Mesenchymal stem cell (in vitro differentiated cells and primary cell): ENCODE measurements around the gene C6orf62.
"Not testable (repeated sequence)": the region's sequence is repeated elsewhere in the genome, so short reads cannot be mapped to it uniquely, and the experiment has no call there.

ENCODE experiments used
- DNase-seq: peaks from one replicate; pipeline ENCODE4 v3.0.0-alpha.2; 2013
- H2AFZ ChIP-seq: one replicate; pipeline ENCODE4 v1.6.1; 2013; ENCODE audit warnings: low read depth, mild to moderate bottlenecking, control low read depth, inconsistent platforms, low read length, moderate library complexity
- H2AK5ac ChIP-seq: 2 replicates; pipeline ENCODE4 v1.6.1; 2013; ENCODE audit warnings: low read length, moderate library complexity, mild to moderate bottlenecking, inconsistent platforms; ENCODE audit not compliant: severe bottlenecking
- H2BK120ac ChIP-seq: one replicate; pipeline ENCODE4 v1.6.1; 2013; ENCODE audit warnings: low read depth, mild to moderate bottlenecking, inconsistent platforms, low read length, moderate library complexity
- H2BK12ac ChIP-seq, 2 experiments: one replicate each; pipeline ENCODE4 v1.6.1; 2013; ENCODE audit warnings: inconsistent platforms in 2 of 2, low read length in 2 of 2, mild to moderate bottlenecking in 2 of 2, moderate library complexity in 2 of 2, control low read depth in 1 of 2
- H2BK15ac ChIP-seq: one replicate; pipeline ENCODE4 v1.6.1; 2013; ENCODE audit warnings: mild to moderate bottlenecking, low read depth, inconsistent platforms; ENCODE audit not compliant: poor library complexity, severe bottlenecking
- H2BK5ac ChIP-seq: 2 replicates; pipeline ENCODE4 v1.6.1; 2013; ENCODE audit warnings: low read depth, mild to moderate bottlenecking, low read length, control low read depth, inconsistent platforms; ENCODE audit not compliant: poor library complexity, severe bottlenecking
- H3K14ac ChIP-seq, 2 experiments: one replicate each; pipeline ENCODE4 v1.6.1; 2013; ENCODE audit warnings: inconsistent platforms in 2 of 2, low read length in 2 of 2, control low read depth in 1 of 2, mild to moderate bottlenecking in 1 of 2, moderate library complexity in 1 of 2
- H3K18ac ChIP-seq, 2 experiments: one replicate each; pipeline ENCODE4 v1.6.1; 2013; ENCODE audit warnings: inconsistent platforms in 2 of 2, low read length in 2 of 2, control low read depth in 1 of 2, low read depth in 1 of 2, mild to moderate bottlenecking in 1 of 2
- H3K23ac ChIP-seq, 2 experiments: one replicate each; pipeline ENCODE4 v1.6.1; 2013; ENCODE audit warnings: inconsistent platforms in 2 of 2, low read length in 2 of 2, mild to moderate bottlenecking in 2 of 2, moderate library complexity in 2 of 2, control low read depth in 1 of 2
- H3K27ac ChIP-seq: 2 replicates; pipeline ENCODE4 v1.5.1; 2013; ENCODE audit warnings: mild to moderate bottlenecking, moderate library complexity, low read length, control low read depth, inconsistent platforms; ENCODE audit not compliant: poor library complexity, severe bottlenecking
- H3K27me3 ChIP-seq, 2 experiments: 2 replicates each; pipeline versions ENCODE4 v1.6.1 to v1.7.0; 2013; ENCODE audit warnings: low read length in 2 of 2, mild to moderate bottlenecking in 2 of 2, moderate library complexity in 2 of 2, control low read depth in 1 of 2, inconsistent platforms in 1 of 2; ENCODE audit not compliant: control insufficient read depth in 1 of 2, insufficient read depth in 1 of 2
- H3K36me3 ChIP-seq, 2 experiments: 2 replicates each; pipeline versions ENCODE4 v1.6.1 to v1.7.0; 2013; ENCODE audit warnings: low read length in 2 of 2, control low read depth in 1 of 2, inconsistent platforms in 1 of 2, low read depth in 1 of 2, mild to moderate bottlenecking in 1 of 2; ENCODE audit not compliant: insufficient read depth in 2 of 2, control insufficient read depth in 1 of 2
- H3K4ac ChIP-seq, 2 experiments: one replicate each; pipeline ENCODE4 v1.6.1; 2013; ENCODE audit warnings: inconsistent platforms in 2 of 2, low read length in 2 of 2, mild to moderate bottlenecking in 2 of 2, moderate library complexity in 2 of 2, control low read depth in 1 of 2, low read depth in 1 of 2
- H3K4me1 ChIP-seq: 2 replicates; pipeline ENCODE4 v1.6.1; 2013; ENCODE audit warnings: low read depth, low read length, control low read depth; ENCODE audit not compliant: control insufficient read depth, insufficient read depth
- H3K4me2 ChIP-seq: 2 replicates; pipeline ENCODE4 v1.6.1; 2013; ENCODE audit warnings: low read length, mild to moderate bottlenecking, inconsistent platforms; ENCODE audit not compliant: poor library complexity, severe bottlenecking
- H3K4me3 ChIP-seq, 2 experiments: 2 replicates each; pipeline versions ENCODE4 v1.5.1 to v1.7.0; 2013; ENCODE audit warnings: low read length in 2 of 2, mild to moderate bottlenecking in 2 of 2, control low read depth in 1 of 2, low read depth in 1 of 2; ENCODE audit not compliant: insufficient read depth in 1 of 2
- H3K79me1 ChIP-seq: replicated peaks from 2 replicates; pipeline ENCODE4 v1.6.1; 2013; ENCODE audit warnings: mild to moderate bottlenecking, control low read depth, low read length, inconsistent platforms; ENCODE audit not compliant: poor library complexity, severe bottlenecking
- H3K9ac ChIP-seq: 2 replicates; pipeline ENCODE4 v1.7.0; 2013; ENCODE audit warnings: mild to moderate bottlenecking, low read length, moderate library complexity
- H3K9me3 ChIP-seq: 2 replicates; pipeline ENCODE4 v1.7.0; 2013; ENCODE audit warnings: mild to moderate bottlenecking, low read length; ENCODE audit not compliant: control insufficient read depth
- H4K8ac ChIP-seq: one replicate; pipeline ENCODE4 v1.6.1; 2013; ENCODE audit warnings: inconsistent platforms, mild to moderate bottlenecking, low read length, moderate library complexity
- H4K91ac ChIP-seq: one replicate; pipeline ENCODE4 v1.6.1; 2013; ENCODE audit warnings: mild to moderate bottlenecking, low read length, inconsistent platforms
- WGBS: methylation state at CpG from one replicate; pipeline ENCODE4 v1.1.7; 2013; ENCODE audit warnings: mixed read lengths; 5-methylcytosine and 5-hydroxymethylcytosine counted together

The C6orf62 gene

GRCh38 chr6:24672620-24673182 is 46.3 kb downstream of the C6orf62 start:
- Histone ChIP-seq H3K4me2 (no peak overlapping the region), H2BK5ac (no peak overlapping the region), H3K14ac (no peak overlapping the region), H2AFZ (no peak overlapping the region), H2AK5ac (no peak overlapping the region), H3K23ac (no peak overlapping the region), H3K4me3 (no peak overlapping the region), H2BK15ac (no peak overlapping the region), H4K91ac (no peak overlapping the region), H2BK12ac (no peak overlapping the region), H3K27ac (no peak overlapping the region), H3K9ac (no peak overlapping the region), H2BK120ac (no peak overlapping the region), H3K4me1 (peaks cover 5% of the 10 kb centered on the region), H3K18ac (no peak overlapping the region), H3K36me3 (peaks cover 0 to 6% of the 10 kb centered on the region in 2 experiments), H3K27me3 (no peaks in the 10 kb centered on the region), H3K79me1 (peaks cover 5% of the 10 kb centered on the region), H3K9me3 (peaks cover 12% of the 10 kb centered on the region), H4K8ac (no peak overlapping the region), H3K4ac (no peak overlapping the region)
- DNase-seq: no peak
- 95% methylated on average over 5 of the region's 6 CpGs for WGBS

- not testable (repeated sequence) for H3K4me2 ChIP-seq, H3K4me1 ChIP-seq, H2BK12ac ChIP-seq, H3K18ac ChIP-seq, H4K8ac ChIP-seq, H3K27me3 ChIP-seq, H3K36me3 ChIP-seq, H3K23ac ChIP-seq, H2BK5ac ChIP-seq, H3K4me3 ChIP-seq, H3K4ac ChIP-seq, H2BK15ac ChIP-seq, DNase-seq, H2AFZ ChIP-seq, H3K14ac ChIP-seq, H3K9ac ChIP-seq, H2BK120ac ChIP-seq, H2AK5ac ChIP-seq, H4K91ac ChIP-seq, H3K27ac ChIP-seq, H3K79me1 ChIP-seq
- H3K9me3 ChIP-seq: peaks cover 12% of the 10 kb centered on the region
- WGBS: 100% methylated on average over 1 of the region's 4 CpGs
These were observed 47.9 kb downstream of the C6orf62 start for GRCh38 chr6:24671077-24671476.

- H3K18ac ChIP-seq: not testable (repeated sequence)
These were observed 48.5 kb downstream of the C6orf62 start for GRCh38 chr6:24670492-24670891.

GRCh38 chr6:24668997-24669361 is 50.0 kb downstream of the C6orf62 start:
- no peak overlapping the region for H3K4me2 ChIP-seq
- no peak overlapping the region for H3K14ac ChIP-seq
- no peak overlapping the region for H3K4ac ChIP-seq
- H2BK12ac ChIP-seq: no peak overlapping the region
- no peaks in the 10 kb centered on the region for H3K27me3 ChIP-seq
- no peak overlapping the region for H2BK5ac ChIP-seq
- H3K27ac ChIP-seq: no peak overlapping the region
- no peak overlapping the region for H3K4me3 ChIP-seq
- H4K91ac ChIP-seq: no peak overlapping the region
- H3K23ac ChIP-seq: no peak overlapping the region
- no peak overlapping the region for H4K8ac ChIP-seq
- H2AFZ ChIP-seq: no peak overlapping the region
- H3K36me3 ChIP-seq: peaks cover 1 to 13% of the 10 kb centered on the region in 2 experiments
- no peak overlapping the region for H3K18ac ChIP-seq
- H3K9me3 ChIP-seq: peaks cover 12% of the 10 kb centered on the region
- DNase-seq: no peak
- peaks cover 5% of the 10 kb centered on the region for H3K4me1 ChIP-seq
- WGBS: 86% methylated on average over 6 of the region's 9 CpGs
- H2BK15ac ChIP-seq: no peak overlapping the region
- H3K79me1 ChIP-seq: peaks cover 16% of the 10 kb centered on the region
- H2BK120ac ChIP-seq: no peak overlapping the region
- H2AK5ac ChIP-seq: no peak overlapping the region
- no peak overlapping the region for H3K9ac ChIP-seq

More at GRCh38 chr6:24670492-24670891, 48.5 kb downstream of the C6orf62 start:
- not testable (repeated sequence) for H3K4me3 ChIP-seq, H2BK120ac ChIP-seq, H2BK5ac ChIP-seq, H4K91ac ChIP-seq, H2AK5ac ChIP-seq, H2BK12ac ChIP-seq, H3K4ac ChIP-seq, H3K23ac ChIP-seq, H3K4me2 ChIP-seq, H3K4me1 ChIP-seq, H3K27ac ChIP-seq, H3K9ac ChIP-seq, H2AFZ ChIP-seq, DNase-seq, H3K14ac ChIP-seq, H3K79me1 ChIP-seq, H3K27me3 ChIP-seq, H2BK15ac ChIP-seq, H4K8ac ChIP-seq, H3K36me3 ChIP-seq
- H3K9me3 ChIP-seq: peaks cover 12% of the 10 kb centered on the region
